ENCODE results near the gene GMFB.

Gene GMFB

GRCh38 chr14:54488646-54489317 lies at the start of gene GMFB:
Gene GMFB, minus strand, starts transcription at chr14:54488980. Its CDS starts 53 bp downstream, at chr14:54488927.
- DNase-seq (ENCODE audit: low read depth in 3 of 3, low spot score in 1 of 3) = peak; percentile 68 to 79 (median 77)

DNA sequence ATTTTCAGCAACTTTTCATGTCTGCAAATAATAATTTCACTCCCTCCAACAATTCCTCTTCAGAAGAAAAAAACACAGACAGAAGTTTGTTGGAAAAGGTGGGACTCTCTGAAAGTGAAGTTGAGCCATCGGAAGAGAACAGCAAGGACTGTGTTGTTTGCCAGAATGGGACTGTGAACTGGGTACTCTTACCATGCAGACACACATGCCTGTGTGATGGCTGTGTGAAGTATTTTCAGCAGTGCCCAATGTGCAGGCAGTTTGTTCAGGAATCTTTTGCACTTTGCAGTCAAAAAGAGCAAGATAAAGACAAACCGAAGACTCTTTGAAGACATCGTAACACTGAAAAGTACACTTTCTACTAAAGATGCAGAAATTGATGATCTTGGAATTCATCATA lies 49.3 kb upstream of the GMFB start:
- DNase-seq (ENCODE audit: low read depth in 3 of 3, low spot score in 1 of 3) = no peak

DNA sequence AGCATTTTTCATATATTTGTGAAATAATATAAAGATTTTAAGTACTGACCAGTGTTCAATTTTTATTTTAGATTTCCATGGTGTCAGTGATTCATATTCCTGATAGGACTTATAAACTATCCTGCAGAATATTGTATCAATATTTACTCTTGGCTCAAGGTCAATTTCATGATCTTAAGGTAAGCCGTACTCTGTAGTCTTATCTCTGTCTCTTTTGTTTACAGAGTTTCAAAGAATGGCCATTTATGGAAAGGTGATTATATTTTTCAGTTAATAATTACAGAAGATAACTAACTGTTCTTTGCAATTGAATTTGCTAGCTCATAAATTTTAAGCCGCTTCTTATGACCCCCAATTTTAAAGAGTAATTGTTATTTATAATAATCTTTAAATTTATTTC lies 48.9 kb upstream of the GMFB start:
- no peak for DNase-seq (ENCODE audit: low read depth in 3 of 3, low spot score in 1 of 3)

DNA sequence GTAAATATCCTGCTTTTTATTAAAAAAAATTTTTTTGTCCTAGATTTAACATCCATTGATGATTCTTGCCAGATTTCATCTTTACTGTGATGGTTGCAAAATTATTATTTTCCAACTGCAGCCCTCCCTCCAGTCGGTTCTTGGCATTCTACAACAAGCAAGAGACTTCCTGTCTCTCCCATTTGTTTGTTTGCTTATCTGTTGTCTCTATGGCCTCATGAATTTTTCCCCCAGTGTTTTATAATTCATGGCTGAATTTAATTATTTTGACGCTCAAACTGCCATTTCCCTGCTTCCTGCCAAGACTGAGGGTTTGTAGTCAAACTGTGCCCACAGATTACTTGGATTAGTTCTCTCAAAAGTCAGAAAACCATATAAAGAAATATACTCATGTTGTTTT lies 46.9 kb upstream of the GMFB start:
- DNase-seq (ENCODE audit: low read depth in 3 of 3, low spot score in 1 of 3) = no peak

DNA sequence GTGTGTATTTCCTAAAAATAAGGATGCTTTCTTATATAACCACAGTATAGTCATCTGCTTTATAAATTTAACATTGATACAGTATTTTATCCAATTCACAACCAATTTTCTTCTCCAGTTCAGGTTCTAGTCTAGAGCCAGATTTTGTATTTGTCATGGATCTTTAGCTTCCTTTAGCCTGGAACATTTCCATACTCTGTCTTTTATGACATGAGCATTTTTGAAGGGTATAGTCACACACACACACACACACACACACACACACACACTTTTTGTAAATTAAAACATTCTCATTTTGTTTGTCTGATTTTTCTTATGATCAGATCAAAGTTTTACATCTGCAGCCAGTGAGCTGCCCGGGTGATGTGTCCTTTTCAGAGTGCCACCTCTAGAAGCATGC lies 46.3 kb upstream of the GMFB start:
- DNase-seq (ENCODE audit: low read depth in 3 of 3, low spot score in 1 of 3) = no peak

- no peak for DNase-seq (ENCODE audit: low read depth in 3 of 3, low spot score in 1 of 3)
Observed at GRCh38 chr14:54533100-54533499, 44.3 kb upstream of the GMFB start.

DNA sequence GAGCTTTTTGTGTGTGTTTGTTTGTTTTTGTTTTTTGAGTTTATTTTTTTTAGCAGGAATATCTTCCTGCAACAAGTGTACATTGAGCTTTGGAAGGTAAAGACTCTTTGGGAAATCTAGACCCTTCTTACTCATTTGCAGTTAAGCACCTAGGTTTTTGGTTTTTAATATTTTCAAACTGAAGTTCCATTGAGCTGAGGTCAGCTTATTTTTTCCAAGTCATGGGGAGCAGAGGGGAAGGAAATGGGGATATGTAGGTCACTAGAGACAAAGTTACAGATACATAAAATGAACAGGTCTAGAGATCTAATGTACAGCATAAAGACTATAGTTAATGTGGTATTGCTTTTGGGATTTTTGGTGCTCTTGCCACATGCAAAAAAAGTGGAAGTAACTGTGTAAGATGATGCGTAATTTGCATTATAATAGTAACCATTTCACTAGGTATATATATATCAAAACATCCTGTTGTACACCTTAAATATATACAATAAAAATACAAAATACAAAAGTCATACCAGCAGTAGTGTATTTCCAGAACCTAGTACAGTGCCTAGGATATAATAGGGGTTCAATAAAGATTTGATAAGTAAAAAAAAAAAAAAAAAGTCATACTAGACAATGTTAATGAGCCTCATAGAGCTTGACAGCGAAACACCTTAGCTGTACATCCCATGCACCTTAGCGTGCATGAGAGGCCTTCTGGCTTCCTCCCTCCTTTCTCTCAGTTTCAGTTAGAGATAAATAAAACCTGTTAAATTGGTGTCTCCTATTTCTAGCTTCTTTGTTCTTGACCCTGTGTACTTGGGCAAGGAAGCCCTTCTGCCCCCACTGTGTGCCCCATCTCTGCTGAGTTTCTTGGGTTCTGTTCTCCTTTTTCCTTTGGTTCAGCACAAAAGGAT lies 43.6 kb upstream of the GMFB start:
- DNase-seq (ENCODE audit: low read depth in 3 of 3, low spot score in 1 of 3) = no peak

GRCh38 chr14:54529811-54530210 lies 41.0 kb upstream of the GMFB start:
- DNase-seq (ENCODE audit: low read depth in 3 of 3, low spot score in 1 of 3) = no peak

- no peak for DNase-seq (ENCODE audit: low read depth in 3 of 3, low spot score in 1 of 3)
Observed at GRCh38 chr14:54528973-54529372, 40.2 kb upstream of the GMFB start.

GRCh38 chr14:54524410-54524809 lies 35.6 kb upstream of the GMFB start:
- DNase-seq (ENCODE audit: low read depth in 3 of 3, low spot score in 1 of 3) = no peak

DNA sequence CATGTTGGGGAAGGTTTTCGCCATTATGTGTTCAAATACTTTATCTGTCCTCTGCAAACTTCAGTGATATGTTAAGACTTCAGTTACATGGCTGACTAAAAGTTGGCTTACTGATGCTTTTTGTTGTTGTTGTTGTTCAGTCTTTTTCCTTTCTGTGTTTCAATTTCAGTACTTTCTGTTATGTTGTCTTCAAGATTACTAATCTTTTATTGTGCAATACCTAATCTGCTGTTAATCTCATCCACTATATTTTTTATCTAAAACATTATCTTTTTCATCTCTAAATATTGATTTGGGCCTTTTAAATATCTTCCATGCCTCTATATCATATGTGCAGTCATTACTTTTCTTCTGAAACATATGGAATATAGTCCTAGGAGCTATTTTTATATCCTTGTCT lies 27.9 kb upstream of the GMFB start:
- no peak for DNase-seq (ENCODE audit: low read depth in 3 of 3, low spot score in 1 of 3)

DNA sequence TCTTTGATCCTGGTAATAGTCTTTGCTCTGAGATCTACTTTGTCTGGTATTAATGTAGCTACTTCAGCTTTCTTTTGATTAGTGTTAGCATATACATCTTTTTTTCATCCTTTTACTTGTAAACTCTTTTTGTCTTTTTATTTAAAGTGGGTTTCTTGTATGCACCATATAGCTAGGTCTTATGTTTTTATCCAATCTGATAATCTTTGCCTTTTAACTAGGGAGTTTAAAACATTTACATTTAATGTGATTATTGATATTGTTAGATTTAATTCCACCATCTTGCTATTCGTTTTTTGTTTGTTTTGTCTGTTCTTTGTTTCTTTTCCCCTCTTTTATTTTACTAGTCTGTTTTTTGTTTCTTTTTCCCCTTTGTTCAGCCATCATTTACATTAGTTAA lies 26.9 kb upstream of the GMFB start:
- no peak for DNase-seq (ENCODE audit: low read depth in 3 of 3, low spot score in 1 of 3)

- no peak for DNase-seq (ENCODE audit: low read depth in 3 of 3, low spot score in 1 of 3)
Observed at GRCh38 chr14:54512393-54512792, 23.6 kb upstream of the GMFB start.

- peak; percentile 84 to 95 (median 88) for DNase-seq (ENCODE audit: low read depth in 3 of 3, low spot score in 1 of 3)
Observed at GRCh38 chr14:54509546-54510501, 21.0 kb upstream of the GMFB start, which contains the start of gene CGRRF1. Gene CGRRF1, plus strand, starts transcription at chr14:54509906. Its CDS starts 54 bp downstream, at chr14:54509960.

DNA sequence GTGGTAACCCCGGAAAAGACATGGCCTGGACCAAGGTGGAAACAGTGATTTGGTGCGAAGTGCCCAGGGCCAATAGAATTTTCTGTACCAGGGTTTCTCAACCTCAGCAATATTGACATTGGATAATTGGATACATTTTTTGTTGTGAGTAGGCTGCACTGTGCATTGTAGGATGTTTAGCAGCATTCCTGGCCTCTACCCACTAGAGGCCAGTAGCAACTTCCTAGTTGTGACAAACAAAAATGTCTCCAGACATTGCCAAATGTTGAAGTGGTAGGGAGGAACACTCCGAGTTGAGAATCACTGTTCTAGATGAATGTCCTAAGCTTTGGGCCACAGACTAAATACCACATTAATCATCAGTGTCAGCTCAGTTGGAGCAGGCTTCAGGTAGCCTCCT lies 14.7 kb upstream of the GMFB start:
- DNase-seq (ENCODE audit: low read depth in 3 of 3, low spot score in 1 of 3) = no peak

DNA sequence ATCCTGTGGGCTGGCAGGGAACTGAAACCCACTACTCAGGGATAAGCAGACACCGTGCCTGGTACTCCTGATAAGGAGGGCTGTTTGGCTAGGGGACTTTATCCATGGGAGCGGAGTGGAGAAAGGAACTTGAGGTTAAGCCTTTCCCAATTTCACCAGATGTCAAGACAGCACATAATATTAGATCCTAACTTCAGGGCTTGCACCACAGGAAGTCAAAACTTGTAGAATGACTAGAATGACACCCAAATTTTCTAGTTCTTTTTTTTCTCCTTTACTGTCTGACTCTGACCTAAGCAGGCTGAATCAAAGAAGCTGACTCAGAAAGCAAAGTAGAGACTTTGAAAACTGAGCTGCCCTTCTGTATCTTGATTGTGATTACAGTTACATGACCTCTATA lies 13.8 kb upstream of the GMFB start:
- no peak for DNase-seq (ENCODE audit: low read depth in 3 of 3, low spot score in 1 of 3)

GRCh38 chr14:54501480-54501879 lies 12.7 kb upstream of the GMFB start:
- DNase-seq (ENCODE audit: low read depth in 3 of 3, low spot score in 1 of 3) = no peak

- no peak for DNase-seq (ENCODE audit: low read depth in 3 of 3, low spot score in 1 of 3)
Observed at GRCh38 chr14:54500744-54501143, 12.0 kb upstream of the GMFB start.

- DNase-seq (ENCODE audit: low read depth in 3 of 3, low spot score in 1 of 3) = no peak
Observed at GRCh38 chr14:54498579-54498978, 9.8 kb upstream of the GMFB start.

DNA sequence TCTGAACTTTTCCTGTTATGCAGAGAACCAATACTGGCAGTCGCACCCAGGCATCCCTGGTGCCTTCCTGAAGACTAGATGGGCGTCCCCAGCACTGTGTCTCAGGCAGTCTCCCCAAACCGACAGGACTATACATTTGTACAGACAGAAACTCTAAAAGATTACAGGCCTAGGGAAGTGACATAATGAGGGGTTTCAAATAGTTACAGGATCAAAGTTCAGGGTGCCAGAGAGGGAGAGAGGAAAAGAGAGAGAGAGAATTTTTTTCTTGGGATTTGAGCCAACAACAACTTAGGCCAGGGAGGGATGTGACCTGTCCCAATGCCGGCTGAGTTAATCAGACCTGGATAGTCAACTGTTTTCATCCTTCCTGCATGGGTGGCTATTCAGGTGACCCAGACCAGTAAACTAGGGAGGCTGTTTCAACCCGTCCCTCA lies 9.3 kb upstream of the GMFB start:
- no peak for DNase-seq (ENCODE audit: low read depth in 3 of 3, low spot score in 1 of 3)

DNA sequence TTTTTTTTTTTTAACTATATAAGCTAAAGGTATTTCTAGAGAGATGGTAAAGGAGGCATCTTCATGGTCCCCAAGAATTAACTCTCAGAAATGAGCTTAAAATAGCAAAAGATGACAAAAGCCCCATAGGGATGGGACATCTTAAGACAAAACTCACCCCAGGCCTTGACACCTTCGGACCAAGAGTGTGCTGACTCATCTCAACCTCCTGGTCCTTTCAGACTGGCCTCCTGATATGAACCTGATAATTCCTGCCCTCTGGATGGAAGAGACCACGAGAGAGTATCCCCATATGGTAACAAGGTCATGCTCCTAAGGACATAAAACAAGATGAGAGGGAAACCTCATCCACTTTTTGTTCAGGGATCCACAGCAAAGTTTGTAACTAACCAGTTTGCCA lies 8.4 kb upstream of the GMFB start:
- DNase-seq (ENCODE audit: low read depth in 3 of 3, low spot score in 1 of 3) = no peak
